ENCODE measurements around the gene CYP4F11.

CYP4F11 gene

GRCh38 chr19:15871570-15871969, 62.8 kb downstream of the CYP4F11 start:
- no peak for DNase-seq

GRCh38 chr19:15869873-15870272, 64.5 kb downstream of the CYP4F11 start:
- no peak for DNase-seq

- peak; percentile 91 for DNase-seq
These were observed 65.2 kb downstream of the CYP4F11 start for GRCh38 chr19:15869109-15869555.

GRCh38 chr19:15866636-15867035, 67.7 kb downstream of the CYP4F11 start:
- DNase-seq, result no peak

- DNase-seq, result no peak
These were observed 69.5 kb downstream of the CYP4F11 start for GRCh38 chr19:15864824-15865223.

- no peak for DNase-seq
These were observed 71.1 kb downstream of the CYP4F11 start for GRCh38 chr19:15863272-15863671.

- DNase-seq, result no peak
These were observed 71.9 kb downstream of the CYP4F11 start for GRCh38 chr19:15862444-15862843.
